GM19463 (cell line): Measurements from ENCODE around the gene CDH10.

Source experiments
- ATAC-seq: cut with Tn5 transposase; IDR thresholded peaks from one replicate; pipeline ENCODE4 v1.9.1; 2021; ENCODE audit warnings: mild to moderate bottlenecking, moderate library complexity; ENCODE audit not compliant: unreplicated experiment

Gene CDH10

DNA sequence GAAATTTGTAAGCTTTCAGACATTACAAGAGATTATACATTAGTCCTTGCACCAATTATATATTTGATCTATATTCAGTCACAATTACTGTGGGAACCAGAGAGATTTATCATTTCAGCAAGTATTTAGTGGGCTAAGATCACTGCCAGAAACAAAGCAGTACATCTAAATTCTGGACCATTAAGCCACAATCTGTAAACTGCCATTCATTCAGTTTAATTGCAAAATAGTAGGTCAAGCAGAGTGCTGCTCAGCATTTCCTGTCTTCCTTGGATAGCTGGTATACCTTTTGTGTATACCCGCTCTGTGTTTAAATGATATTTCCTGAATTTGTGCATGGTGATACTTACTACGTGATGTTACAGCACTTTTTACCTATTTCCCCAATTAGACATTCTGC is 42.6 kb downstream of the CDH10 start:
- ATAC-seq = no peak

- ATAC-seq = no peak
Measured at GRCh38 chr5:24598956-24599355, 45.8 kb downstream of the CDH10 start.

GRCh38 chr5:24595329-24595728 is 49.4 kb downstream of the CDH10 start:
- no peak for ATAC-seq

- ATAC-seq = no peak
Measured at GRCh38 chr5:24591426-24591825, 53.4 kb downstream of the CDH10 start.

GRCh38 chr5:24589566-24589965 is 55.2 kb downstream of the CDH10 start:
- no peak for ATAC-seq

DNA sequence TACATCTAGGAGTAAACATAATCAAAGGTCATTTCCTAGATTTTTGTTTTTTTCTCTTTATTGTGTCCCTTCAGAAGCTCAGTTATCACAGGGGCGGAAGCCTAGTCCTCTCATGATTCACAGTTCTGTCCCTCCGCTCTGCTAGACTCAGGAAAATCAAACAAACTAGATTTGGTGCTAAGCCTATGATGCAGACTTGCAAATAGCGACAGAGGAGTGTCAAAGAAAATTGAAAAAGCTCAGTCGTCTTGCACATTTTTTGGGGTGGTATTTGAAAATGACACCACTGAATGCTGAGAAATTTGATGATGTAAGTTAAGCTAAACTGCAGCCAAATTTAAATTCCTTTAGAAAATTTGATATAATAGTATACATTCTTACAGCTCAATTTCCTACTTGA is 59.0 kb downstream of the CDH10 start:
- no peak for ATAC-seq

GRCh38 chr5:24571302-24571701 is 73.5 kb downstream of the CDH10 start:
- ATAC-seq = no peak

GRCh38 chr5:24566933-24567332 is 77.8 kb downstream of the CDH10 start:
- no peak for ATAC-seq

DNA sequence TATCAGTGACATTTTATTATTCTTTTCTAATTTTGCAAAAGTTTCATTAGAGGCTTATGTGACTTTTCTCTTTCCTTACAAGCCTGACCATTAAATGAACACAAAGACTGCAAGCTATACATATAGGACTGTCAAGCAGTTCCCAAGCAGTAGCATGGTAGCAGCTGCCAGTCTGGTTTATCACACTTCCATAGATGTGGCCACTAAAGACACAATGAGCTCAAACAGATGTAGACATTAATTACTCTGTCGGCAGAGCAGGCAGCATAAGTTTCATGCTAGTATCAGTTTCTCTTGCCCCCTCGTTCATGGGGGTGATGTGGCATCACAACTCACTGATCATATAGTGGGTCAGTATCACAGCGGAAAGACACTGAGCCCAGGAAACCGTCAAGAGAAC is 89.5 kb downstream of the CDH10 start:
- no peak for ATAC-seq

DNA sequence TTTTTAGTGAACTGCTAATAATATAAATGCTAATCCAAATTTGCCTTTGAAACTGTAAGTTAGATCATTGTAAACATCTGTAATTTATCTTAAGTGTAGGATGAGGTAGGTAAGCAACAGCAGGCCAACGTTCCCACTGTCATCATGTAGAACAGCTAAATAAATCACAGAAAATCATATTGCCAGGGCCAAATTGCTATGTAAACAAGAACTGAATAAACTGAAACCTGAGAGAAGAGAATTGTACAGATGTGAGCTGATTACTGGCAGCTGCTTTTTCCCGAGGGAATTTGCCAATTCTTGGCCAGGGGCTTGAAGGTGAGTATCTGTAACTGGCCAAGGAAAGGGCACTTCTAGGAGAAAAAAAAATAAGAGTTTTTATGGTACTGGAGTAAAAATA is 97.6 kb downstream of the CDH10 start:
- no peak for ATAC-seq

GRCh38 chr5:24539613-24540012 is 105.2 kb downstream of the CDH10 start:
- ATAC-seq = no peak

DNA sequence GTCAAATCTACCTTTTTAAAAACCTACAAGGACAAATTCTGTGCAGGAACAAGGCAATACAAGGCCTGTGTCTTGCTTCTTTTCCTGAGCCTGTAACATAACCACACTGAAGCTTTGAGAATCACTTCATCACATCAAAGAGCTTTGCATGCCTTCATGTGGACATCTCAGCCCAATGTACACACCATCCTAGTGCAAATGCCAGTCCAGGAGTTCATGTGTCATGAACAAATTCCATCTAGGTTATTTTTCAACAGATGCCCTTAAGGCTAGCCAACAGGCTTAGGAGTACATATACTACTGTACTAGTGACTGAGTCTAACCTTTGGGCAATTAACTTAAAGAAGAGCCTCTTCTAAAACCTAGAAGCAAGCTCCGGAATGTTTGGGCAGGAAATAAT is 106.4 kb downstream of the CDH10 start:
- no peak for ATAC-seq

DNA sequence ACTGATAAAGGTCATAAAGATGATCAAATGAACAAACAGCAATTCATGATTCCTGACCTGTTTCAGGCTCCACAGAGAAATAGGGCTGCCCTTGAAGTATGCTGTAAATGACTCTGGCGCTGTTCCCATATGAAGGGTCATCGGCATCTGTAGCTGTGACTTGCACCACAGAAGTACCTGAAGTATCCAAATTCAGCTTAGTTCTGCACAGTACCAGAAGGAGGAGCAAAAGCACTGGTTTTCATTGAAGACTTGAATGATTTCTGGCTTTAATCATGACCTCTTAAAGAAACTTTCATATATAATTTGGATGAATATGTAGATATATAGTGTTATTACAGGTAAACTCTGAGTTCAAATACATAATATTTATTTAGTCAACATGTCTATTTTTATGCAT is 109.1 kb downstream of the CDH10 start:
- ATAC-seq = no peak

- ATAC-seq = no peak
Measured at GRCh38 chr5:24530906-24531305, 113.9 kb downstream of the CDH10 start.

- ATAC-seq = no peak
Measured at GRCh38 chr5:24525414-24525813, 119.4 kb downstream of the CDH10 start.

DNA sequence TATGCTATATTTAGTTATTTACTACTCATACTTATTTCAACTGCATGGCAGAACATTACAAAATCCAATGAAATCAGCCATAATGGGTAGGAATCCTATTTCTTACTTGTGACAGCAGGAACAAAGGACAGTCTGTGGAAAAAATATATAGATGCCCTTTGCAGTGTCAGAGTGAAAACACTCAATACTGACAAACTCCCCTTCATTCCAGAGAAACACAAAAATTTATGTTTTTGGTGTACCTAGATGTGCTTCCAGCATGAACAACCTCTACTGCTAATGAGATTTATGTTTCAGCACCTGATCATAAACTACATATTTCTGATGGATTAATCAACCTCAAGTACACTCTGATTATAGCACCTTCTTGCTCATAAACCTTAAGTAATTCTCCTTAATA is 132.4 kb downstream of the CDH10 start:
- no peak for ATAC-seq

- ATAC-seq = no peak
Measured at GRCh38 chr5:24510523-24510988, 134.2 kb downstream of the CDH10 start.

GRCh38 chr5:24509943-24510342 is 134.8 kb downstream of the CDH10 start:
- ATAC-seq = no peak

DNA sequence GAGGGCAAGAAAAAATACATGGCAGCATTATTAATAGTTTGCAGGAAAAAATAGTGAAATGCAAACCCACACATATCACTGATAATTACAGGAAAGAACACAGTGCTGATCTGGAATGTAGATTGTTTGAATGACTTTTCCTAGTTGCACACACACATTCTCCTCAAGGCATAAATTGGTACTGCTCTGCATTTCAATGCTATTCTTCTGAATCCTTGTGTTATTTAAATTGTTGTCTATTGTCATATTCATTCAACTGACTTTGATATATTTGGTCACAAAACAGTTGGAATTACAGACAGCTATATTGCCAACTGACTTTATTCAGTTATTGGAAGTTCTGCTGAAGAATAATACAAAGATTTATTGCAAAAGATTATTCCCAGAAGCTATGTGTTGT is 139.5 kb downstream of the CDH10 start:
- no peak for ATAC-seq

DNA sequence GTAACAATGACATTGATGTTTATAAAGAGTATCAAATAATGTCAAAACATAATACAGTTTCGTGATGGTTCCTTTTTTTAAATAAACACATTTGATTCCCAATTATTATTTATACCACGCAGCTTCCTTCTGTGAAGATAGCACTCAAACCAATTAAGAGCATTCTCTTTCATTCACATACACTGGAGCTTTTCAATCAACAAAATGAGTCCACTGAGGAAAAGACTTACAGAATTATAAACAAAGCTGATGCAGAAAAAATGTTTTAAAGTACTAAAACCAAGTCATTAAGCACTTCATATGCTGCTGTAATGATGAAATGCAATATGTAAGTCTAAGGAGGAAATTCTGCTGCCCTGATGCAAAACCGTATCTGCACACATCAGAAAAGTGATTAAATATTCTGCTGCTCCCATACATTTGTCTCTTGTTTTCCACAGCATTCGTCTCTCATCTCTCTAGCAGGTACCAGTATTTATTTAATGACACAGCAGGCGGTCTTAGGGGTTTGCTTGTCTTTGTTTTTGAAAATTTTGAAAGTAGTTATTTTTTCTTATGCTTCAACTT is 147.1 kb downstream of the CDH10 start:
- no peak for ATAC-seq

- ATAC-seq = no peak
Measured at GRCh38 chr5:24497145-24497544, 147.6 kb downstream of the CDH10 start.

- no peak for ATAC-seq
Measured at GRCh38 chr5:24496268-24496667, 148.5 kb downstream of the CDH10 start.

GRCh38 chr5:24492229-24492628 is 152.5 kb downstream of the CDH10 start:
- ATAC-seq = no peak
